Measurements from ENCODE around the gene ISG15. TPM values are rescaled to one million over a fixed set of nuclear protein-coding genes. Genes with fewer than 3 reads are reported as not detected.

The ISG15 gene
- total RNA-seq, 1 experiment from 2014 or later: 140 TPM

DNA sequence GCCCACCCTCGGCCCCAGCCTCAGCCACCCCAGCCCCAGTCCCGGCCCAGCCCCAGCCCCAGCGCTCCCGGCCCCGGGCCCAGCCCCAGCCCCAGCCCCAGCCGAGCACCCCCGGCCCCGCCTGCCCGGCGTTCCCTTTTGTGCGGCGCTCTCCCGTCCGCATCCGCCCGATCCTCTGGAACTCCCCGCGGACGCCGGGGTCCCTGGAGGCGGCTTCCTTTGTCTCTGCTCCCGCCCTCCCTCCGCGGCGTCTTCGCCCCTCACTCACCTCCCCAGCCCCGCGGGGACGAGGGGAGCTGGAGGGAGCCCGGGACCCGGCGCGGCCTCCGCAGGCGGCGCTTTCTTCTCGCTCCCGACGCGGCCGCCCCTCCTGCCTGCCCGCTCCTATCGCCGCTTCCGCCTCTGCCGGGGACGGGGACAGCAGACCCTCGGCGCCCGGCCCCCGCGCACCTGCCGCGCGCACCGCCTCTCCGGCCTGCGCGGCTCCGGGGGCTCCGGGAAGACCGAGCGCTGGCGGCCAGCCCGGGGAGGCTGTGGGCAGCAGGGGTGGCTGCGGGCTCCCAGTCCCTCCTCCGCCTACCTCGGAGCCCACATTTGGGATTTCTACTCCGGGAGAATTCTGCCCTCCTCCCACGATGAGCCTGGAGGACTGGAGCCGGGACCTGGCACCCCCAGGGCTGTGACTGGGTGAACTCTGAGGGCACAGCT is 20.6 kb downstream of the ISG15 start:
- ATAC-seq (no peak), DNase-seq (ENCODE audit: low read depth, low spot score) (no peak)
- ChIA-PET CTCF (no interaction called here), POLR2A (no interaction called here), RAD21 (ENCODE audit: low non-redundant PET in 1 of 2, low total read pairs in 2 of 2, uncharacterized antibody in 2 of 2, unreplicated experiment in 2 of 2) (no interaction called here)
- no peak for TF ChIP-seq TCF7L2 (IDR thresholded peaks at IDR 0.05; ENCODE audit: borderline replicate concordance, extremely low read depth, insufficient read depth, insufficient read length)
- TF ChIP-seq YY1 (IDR thresholded peaks at IDR 0.05; ENCODE audit: extremely low read depth, insufficient replicate concordance, low read depth, low read length): no peak
- TF ChIP-seq ZFX (IDR thresholded peaks at IDR 0.05): no peak
- no peak for TF ChIP-seq ZNF274 (IDR thresholded peaks at IDR 0.05; ENCODE audit: low read depth, low read length)
- no peak for TF ChIP-seq CEBPB (IDR thresholded peaks at IDR 0.05; ENCODE audit: low read depth)
- TF ChIP-seq ZBTB33 (IDR thresholded peaks at IDR 0.05; ENCODE audit: extremely low read depth, insufficient replicate concordance, low read length): no peak
- TF ChIP-seq, protein P1, sequence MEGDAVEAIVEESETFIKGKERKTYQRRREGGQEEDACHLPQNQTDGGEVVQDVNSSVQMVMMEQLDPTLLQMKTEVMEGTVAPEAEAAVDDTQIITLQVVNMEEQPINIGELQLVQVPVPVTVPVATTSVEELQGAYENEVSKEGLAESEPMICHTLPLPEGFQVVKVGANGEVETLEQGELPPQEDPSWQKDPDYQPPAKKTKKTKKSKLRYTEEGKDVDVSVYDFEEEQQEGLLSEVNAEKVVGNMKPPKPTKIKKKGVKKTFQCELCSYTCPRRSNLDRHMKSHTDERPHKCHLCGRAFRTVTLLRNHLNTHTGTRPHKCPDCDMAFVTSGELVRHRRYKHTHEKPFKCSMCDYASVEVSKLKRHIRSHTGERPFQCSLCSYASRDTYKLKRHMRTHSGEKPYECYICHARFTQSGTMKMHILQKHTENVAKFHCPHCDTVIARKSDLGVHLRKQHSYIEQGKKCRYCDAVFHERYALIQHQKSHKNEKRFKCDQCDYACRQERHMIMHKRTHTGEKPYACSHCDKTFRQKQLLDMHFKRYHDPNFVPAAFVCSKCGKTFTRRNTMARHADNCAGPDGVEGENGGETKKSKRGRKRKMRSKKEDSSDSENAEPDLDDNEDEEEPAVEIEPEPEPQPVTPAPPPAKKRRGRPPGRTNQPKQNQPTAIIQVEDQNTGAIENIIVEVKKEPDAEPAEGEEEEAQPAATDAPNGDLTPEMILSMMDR (IDR thresholded peaks at IDR 0.05 in 2 of 3, conservative IDR thresholded peaks at IDR 0.05 in 1 of 3; ENCODE audit: borderline replicate concordance in 1 of 3, insufficient read depth in 1 of 3, low read depth in 2 of 3, low read length in 2 of 3): no peak
- TF ChIP-seq ATF3 (IDR thresholded peaks at IDR 0.05): no peak
- TF ChIP-seq REST (IDR thresholded peaks at IDR 0.05; ENCODE audit: low read depth): no peak
- TF ChIP-seq MAX (IDR thresholded peaks at IDR 0.05): no peak
- TF ChIP-seq SP1 (IDR thresholded peaks at IDR 0.05; ENCODE audit: low read depth): no peak
- no peak for TF ChIP-seq EZH2 (IDR thresholded peaks at IDR 0.05)
- TF ChIP-seq ELF1 (IDR thresholded peaks at IDR 0.05; ENCODE audit: borderline replicate concordance, low read depth): no peak
- TF ChIP-seq EGR1 (IDR thresholded peaks at IDR 0.05; ENCODE audit: low read depth): no peak
- no peak for TF ChIP-seq EZH2phosphoT487 (IDR thresholded peaks at IDR 0.05; ENCODE audit: borderline replicate concordance)
- no peak for TF ChIP-seq RAD21 (IDR thresholded peaks at IDR 0.05; ENCODE audit: low read depth)
- no peak for TF ChIP-seq CBX3 (IDR thresholded peaks at IDR 0.05; ENCODE audit: low read depth)
- TF ChIP-seq SRF (IDR thresholded peaks at IDR 0.05; ENCODE audit: low read depth): no peak
- TF ChIP-seq POLR2A (IDR thresholded peaks at IDR 0.05; ENCODE audit: borderline replicate concordance, extremely low read depth, insufficient read depth, insufficient read length): no peak
- TF ChIP-seq FOSL1 (IDR thresholded peaks at IDR 0.05; ENCODE audit: low read depth): no peak
- H3K79me2 ChIP-seq (ENCODE audit: insufficient read depth, low read length): peaks cover 66% of the 10 kb centered on the region
- H3K27ac ChIP-seq (ENCODE audit: low read depth, low read length): no peak overlapping the region
- no peak overlapping the region for H3K4me3 ChIP-seq (replicated peaks in 1 of 2; ENCODE audit: low read depth in 1 of 2, low read length in 2 of 2)
- intact Hi-C loops (cut with micrococcal nuclease): no loop called here
- no TSS peak for BruUV-seq (replicated peaks)
- H3K27me3 ChIP-seq (ENCODE audit: insufficient read depth, low read length): no peaks in the 10 kb centered on the region
- no peak overlapping the region for H3K4me2 ChIP-seq (ENCODE audit: low read length)
- no peaks in the 10 kb centered on the region for H3K9me3 ChIP-seq (ENCODE audit: control insufficient read depth in 1 of 2, insufficient read depth in 1 of 2, low read depth in 1 of 2, low read length in 2 of 2)
- H3K4me1 ChIP-seq (ENCODE audit: control insufficient read depth in 1 of 2, insufficient read depth in 2 of 2, low read length in 2 of 2): peaks cover 0 to 6% of the 10 kb centered on the region in 2 experiments; a peak in 1 of 4 replicates
- no peaks in the 10 kb centered on the region for H4K20me1 ChIP-seq (ENCODE audit: insufficient read depth)
- H3K36me3 ChIP-seq (ENCODE audit: control insufficient read depth in 1 of 2, insufficient read depth in 2 of 2, low read length in 2 of 2): peaks cover 0 to 16% of the 10 kb centered on the region in 2 experiments; a peak in 1 of 4 replicates
- H2AFZ ChIP-seq (ENCODE audit: low read depth, low read length, poor library complexity, severe bottlenecking): no peak overlapping the region
- H3K9ac ChIP-seq (ENCODE audit: low read length): no peak overlapping the region
- H3K9me2 ChIP-seq (ENCODE audit: insufficient read depth): no peaks in the 10 kb centered on the region
